Prostate gland (tissue), 2 donors: ENCODE data around the gene TNFRSF14. TPM values are rescaled to one million over a fixed set of nuclear protein-coding genes. Genes with fewer than 3 reads are reported as not detected.

Experiments
- DNase-seq: peaks from one replicate; pipeline ENCODE4 v3.0.0-alpha.2; 2019; ENCODE audit warnings: low spot score
- H3K27ac ChIP-seq, 2 donors: fragments of 200-600 bp; sonication (generic); 2 replicates each; pipeline ENCODE4 v1.5.1; 2017 to 2019
- H3K27me3 ChIP-seq: fragments of 200-600 bp; sonication (generic); replicated peaks from 2 replicates; pipeline ENCODE4 v1.5.1; 2019; ENCODE audit not compliant: insufficient read depth
- H3K36me3 ChIP-seq, 2 donors: fragments of 200-600 bp; sonication (generic); 1 replicate in 1 of 2; 2 replicates in 1 of 2; pipeline versions ENCODE4 v1.5.1 to v1.8.1; 2017 to 2019
- H3K4me1 ChIP-seq: fragments of 200-600 bp; sonication (generic); replicated peaks from 2 replicates; pipeline ENCODE4 v1.5.1; 2019
- H3K4me3 ChIP-seq, 2 donors: fragments of 200-600 bp; sonication (generic); 2 replicates each; pipeline ENCODE4 v1.5.1; 2017 to 2019
- H3K9me3 ChIP-seq: fragments of 200-600 bp; sonication (generic); 2 replicates; pipeline ENCODE4 v1.5.1; 2017
- CTCF ChIP-seq, 4 experiments: fragments of 200-600 bp in 2 of 4; fragments of 450-650 bp in 2 of 4; sonication (generic) in 2 of 4; IDR thresholded peaks; 1 replicate in 3 of 4; 2 replicates in 1 of 4; pipeline ENCODE4 v1.5.1; 2016 to 2019; ENCODE audit warnings: antibody characterized with exemption in 4 of 4, mild to moderate bottlenecking in 2 of 4, moderate library complexity in 2 of 4
- POLR2A ChIP-seq: fragments of 450-650 bp; IDR thresholded peaks from one replicate; pipeline ENCODE4 v1.6.1; 2016; ENCODE audit warnings: antibody characterized with exemption, mild to moderate bottlenecking
- POLR2AphosphoS5 ChIP-seq: sonication (generic); formaldehyde crosslinking; IDR thresholded peaks from one replicate; pipeline ENCODE4 v1.6.1; 2017; ENCODE audit warnings: antibody characterized with exemption
- WGBS: methylation state at CpG from one replicate; pipeline ENCODE4 v1.1.5; 2018; 5-methylcytosine and 5-hydroxymethylcytosine counted together
- intact Hi-C: fragments of 100-400 bp; cut with DNase I; formaldehyde crosslinking; loops from one replicate; pipeline ENCODE4 v1.14.2; 2022
- total RNA-seq, 2 donors: library from RNA; depleted of rRNA; stranded (reverse); fragments of >200 nt; gene quantifications; one replicate each; pipeline ENCODE4 v1.1.0, GENCODE V29; 2016

The TNFRSF14 gene
- total RNA-seq, 2 donors from 2014 or later, result 83.3 to 105 TPM

DNA sequence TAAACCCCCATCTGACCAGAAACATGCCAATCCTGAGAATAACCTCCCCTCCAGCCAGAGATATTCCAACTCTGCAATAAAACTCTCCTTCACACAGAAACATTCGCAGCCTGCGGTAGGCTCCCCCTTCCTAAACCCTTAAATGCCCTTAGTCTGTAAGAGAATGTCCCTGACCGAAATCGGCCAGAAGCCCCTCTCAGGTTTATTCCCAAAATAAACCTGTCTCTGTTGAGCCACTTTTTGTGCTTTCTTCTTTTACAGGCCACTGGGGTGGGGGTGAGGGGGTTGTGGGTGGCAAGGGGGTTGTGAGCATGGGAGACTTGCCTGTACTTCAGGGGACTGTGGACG lies 35.0 kb downstream of the TNFRSF14 start:
- no peak overlapping the region for H3K27ac ChIP-seq
- H3K4me3 ChIP-seq, result no peak overlapping the region
- intact Hi-C loops, result no loop called here
- 87% methylated on average over 5 of the region's 5 CpGs for WGBS
- no peak for DNase-seq
- TF ChIP-seq POLR2A (no peak), POLR2AphosphoS5 (no peak), CTCF (IDR thresholded peaks at IDR 0.05) (no peak)
- H3K4me1 ChIP-seq, result peaks cover 19% of the 10 kb centered on the region
- no peaks in the 10 kb centered on the region for H3K36me3 ChIP-seq
- H3K9me3 ChIP-seq, result no peaks in the 10 kb centered on the region
- no peaks in the 10 kb centered on the region for H3K27me3 ChIP-seq

- H3K36me3 ChIP-seq, result no peaks in the 10 kb centered on the region
- H3K27me3 ChIP-seq, result no peaks in the 10 kb centered on the region
- H3K4me1 ChIP-seq, result peaks cover 19% of the 10 kb centered on the region
- intact Hi-C loops, result no loop called here
- H3K4me3 ChIP-seq, result no peak overlapping the region
- H3K9me3 ChIP-seq, result no peaks in the 10 kb centered on the region
- no peak for DNase-seq
- TF ChIP-seq POLR2A (no peak), POLR2AphosphoS5 (no peak), CTCF (IDR thresholded peaks at IDR 0.05) (no peak)
- WGBS, result 90% methylated on average over 12 of the region's 12 CpGs
- no peak overlapping the region for H3K27ac ChIP-seq
Observed at GRCh38 chr1:2591581-2592261, 35.5 kb downstream of the TNFRSF14 start.

GRCh38 chr1:2592672-2593071 lies 36.5 kb downstream of the TNFRSF14 start:
- Histone ChIP-seq H3K4me1 (peaks cover 12% of the 10 kb centered on the region), H3K9me3 (no peaks in the 10 kb centered on the region), H3K36me3 (no peaks in the 10 kb centered on the region), H3K27ac (peak overlapping the region in 1 of 2 donors; percentile 30), H3K27me3 (no peaks in the 10 kb centered on the region), H3K4me3 (peak overlapping the region in 1 of 2 donors; percentile 10)
- intact Hi-C loops, result no loop called here
- TF ChIP-seq CTCF (IDR thresholded peaks at IDR 0.05) (no peak), POLR2AphosphoS5 (peak; percentile 68), POLR2A (peak; percentile 58)
- 51% methylated on average over 12 of the region's 15 CpGs for WGBS
- peak; percentile 33 for DNase-seq

DNA sequence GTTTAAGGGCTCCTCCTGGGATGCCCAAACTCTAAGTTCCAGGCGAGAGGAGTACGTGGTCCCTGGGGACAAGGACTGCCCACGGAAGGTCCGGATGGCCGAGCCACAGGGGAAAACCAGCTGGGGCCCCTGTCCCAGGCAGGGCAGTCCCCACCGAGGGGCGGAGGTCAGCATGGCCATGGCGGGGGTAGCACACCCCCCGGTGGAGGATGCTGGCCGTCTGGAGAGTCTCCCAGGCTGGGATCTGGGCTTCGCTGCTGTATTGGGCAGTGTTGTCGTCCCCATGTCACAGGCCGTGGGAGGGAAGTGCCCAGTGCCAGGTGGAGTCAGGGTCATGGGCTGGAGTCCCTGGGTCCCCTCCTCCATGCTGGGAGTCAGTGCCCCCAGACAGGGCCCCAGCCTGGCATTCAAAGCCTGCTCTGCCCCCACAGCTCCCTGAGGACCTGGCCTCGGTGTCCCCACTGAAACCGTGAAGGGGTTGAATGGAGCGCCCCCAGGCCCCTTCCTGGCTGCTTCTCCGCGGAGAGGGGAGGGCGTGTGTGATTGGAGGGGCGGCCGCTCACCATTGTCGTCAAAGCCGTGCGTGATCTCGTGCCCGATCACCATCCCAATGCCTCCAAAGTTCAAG lies 37.2 kb downstream of the TNFRSF14 start:
- TF ChIP-seq POLR2AphosphoS5 (no peak), POLR2A (no peak), CTCF (IDR thresholded peaks at IDR 0.05) (no peak)
- 80% methylated on average over 26 of the region's 26 CpGs for WGBS
- no peak for DNase-seq
- H3K27me3 ChIP-seq, result no peaks in the 10 kb centered on the region
- no peaks in the 10 kb centered on the region for H3K9me3 ChIP-seq
- no peak overlapping the region for H3K27ac ChIP-seq
- no peak overlapping the region for H3K4me3 ChIP-seq
- H3K4me1 ChIP-seq, result peaks cover 9% of the 10 kb centered on the region
- intact Hi-C loops, result no loop called here
- no peaks in the 10 kb centered on the region for H3K36me3 ChIP-seq
